Heart left ventricle (tissue), 16 donors: ENCODE results near the gene GJB2. TPM values are rescaled to one million over a fixed set of nuclear protein-coding genes. Genes with fewer than 3 reads are reported as not detected.

Experiments
- ATAC-seq, 4 donors: fragments of 200-7000 bp; cut with Tn5 transposase; one replicate each; pipeline ENCODE4 v1.9.1; 2020 to 2022; ENCODE audit warnings: moderate library complexity in 4 of 4, mild to moderate bottlenecking in 3 of 4, moderate number of reproducible peaks in 1 of 4
- DNase-seq, 5 donors: peaks; one replicate each; pipeline ENCODE4 v3.0.0-alpha.2; 2020
- H3K27ac ChIP-seq, 12 donors: fragments of 200-600 bp; sonication (generic) in 4 of 12; one replicate each; pipeline versions ENCODE4 v1.5.0 to v1.8.0; 2016 to 2022; ENCODE audit warnings: mild to moderate bottlenecking in 2 of 12
- H3K27me3 ChIP-seq, 9 donors: fragments of 200-600 bp; sonication (generic) in 2 of 9; one replicate each; pipeline versions ENCODE4 v1.5.1 to v1.8.0; 2016 to 2022; ENCODE audit warnings: mild to moderate bottlenecking in 3 of 9
- H3K36me3 ChIP-seq, 9 donors: fragments of 200-600 bp; sonication (generic) in 2 of 9; one replicate each; pipeline versions ENCODE4 v1.5.0 to v1.8.0; 2018 to 2022; ENCODE audit warnings: mild to moderate bottlenecking in 2 of 9
- H3K4me1 ChIP-seq, 12 donors: fragments of 200-600 bp; sonication (generic) in 4 of 12; one replicate each; pipeline versions ENCODE4 v1.5.0 to v1.8.0; 2016 to 2022; ENCODE audit warnings: mild to moderate bottlenecking in 3 of 12
- H3K4me3 ChIP-seq, 12 donors: fragments of 200-600 bp; sonication (generic) in 4 of 12; one replicate each; pipeline versions ENCODE4 v1.5.0 to v1.8.0; 2017 to 2022; ENCODE audit warnings: mild to moderate bottlenecking in 9 of 12, moderate library complexity in 4 of 12
- H3K9me3 ChIP-seq, 12 donors: fragments of 200-600 bp; sonication (generic) in 4 of 12; one replicate each; pipeline versions ENCODE4 v1.5.0 to v1.8.0; 2016 to 2022; ENCODE audit warnings: mild to moderate bottlenecking in 1 of 12
- CTCF ChIP-seq, 12 donors: fragments of 200-600 bp; sonication (generic) in 4 of 12; IDR thresholded peaks; one replicate each; pipeline versions ENCODE4 v1.5.0 to v1.8.0; 2018 to 2022; ENCODE audit warnings: antibody characterized with exemption in 12 of 12, mild to moderate bottlenecking in 5 of 12
- POLR2A ChIP-seq, 2 donors: fragments of 450-650 bp; IDR thresholded peaks; one replicate each; pipeline ENCODE4 v1.6.1; 2017; ENCODE audit warnings: antibody characterized with exemption in 2 of 2, mild to moderate bottlenecking in 2 of 2, moderate library complexity in 2 of 2
- WGBS, 4 donors: extraction: QIAGEN DNeasy Blood & Tissue Kit in 2 of 4; methylation state at CpG; one replicate each; pipeline versions ENCODE4 v1.1.5 to v1.1.7; 2013 to 2018; 5-methylcytosine and 5-hydroxymethylcytosine counted together
- intact Hi-C, 10 donors: fragments of 100-400 bp; cut with DNase I; formaldehyde crosslinking; loops; one replicate each; pipeline versions ENCODE4 v1.11.1 to v1.14.2; 2022
- polyA plus RNA-seq, 2 donors: library from polyadenylated mRNA; stranded (reverse); fragments of 200-250 nt; gene quantifications; one replicate each; pipeline ENCODE4 v1.2.3, GENCODE V29; 2013
- total RNA-seq, 9 donors: library from RNA; depleted of rRNA in 2 of 9; stranded (reverse); fragments of >200 nt in 2 of 9; fragmentation: NEBNext Ultra II Directional in 3 of 9; extraction: Animal tissue kit (Norgen Biotek cat#: 25700) in 3 of 9; gene quantifications; one replicate each; pipeline versions ENCODE4 v1.1.0 to v1.2.4, GENCODE V29; 2016 to 2023
- donor health status: ischemic (EF 13 %, LVEDD 7.1; RV severe dilation, severe dysfunction).
- donor health status: healthy with polysubstance abuse.
- donor health status: DM: no; HTN: yes; CAD: no.
- donor health status: DM: no; HTN: no; CAD: no.
- donor health status: ischemic (EF 25% LVEDD 6.9; RV normal size, moderate dysfunction).
- donor health status: ischemic (EF 25% LVEDD 5.7; RV mildly dilated, moderate dysfunction).
- donor health status: healthy.
- donor health status: DM: yes; HTN: yes; CAD: no.
- donor health status: ischemic (EF 35%, LVEDD 5.7; RV mildly dilated, moderate dysfunction).
- donor health status: nonischemic (EF 11% LVEDD 7.7; RV severe dilation, severe dysfunction).
- donor health status: DM: yes; HTN: yes; CAD: no.
- donor health status: PGD.
- donor health status: ischemic (EF 29% LVEDD 5.4; RV normal size, mild dysfunction).
- donor health status: nonischemic (EF 23%, LVEDD 6.1; RV moderate dilation, normal function).

GJB2 gene
- total and polyA plus RNA-seq, 11 donors, result 0.10 to 2.0 (median 0.26) TPM; not detected in 1

DNA sequence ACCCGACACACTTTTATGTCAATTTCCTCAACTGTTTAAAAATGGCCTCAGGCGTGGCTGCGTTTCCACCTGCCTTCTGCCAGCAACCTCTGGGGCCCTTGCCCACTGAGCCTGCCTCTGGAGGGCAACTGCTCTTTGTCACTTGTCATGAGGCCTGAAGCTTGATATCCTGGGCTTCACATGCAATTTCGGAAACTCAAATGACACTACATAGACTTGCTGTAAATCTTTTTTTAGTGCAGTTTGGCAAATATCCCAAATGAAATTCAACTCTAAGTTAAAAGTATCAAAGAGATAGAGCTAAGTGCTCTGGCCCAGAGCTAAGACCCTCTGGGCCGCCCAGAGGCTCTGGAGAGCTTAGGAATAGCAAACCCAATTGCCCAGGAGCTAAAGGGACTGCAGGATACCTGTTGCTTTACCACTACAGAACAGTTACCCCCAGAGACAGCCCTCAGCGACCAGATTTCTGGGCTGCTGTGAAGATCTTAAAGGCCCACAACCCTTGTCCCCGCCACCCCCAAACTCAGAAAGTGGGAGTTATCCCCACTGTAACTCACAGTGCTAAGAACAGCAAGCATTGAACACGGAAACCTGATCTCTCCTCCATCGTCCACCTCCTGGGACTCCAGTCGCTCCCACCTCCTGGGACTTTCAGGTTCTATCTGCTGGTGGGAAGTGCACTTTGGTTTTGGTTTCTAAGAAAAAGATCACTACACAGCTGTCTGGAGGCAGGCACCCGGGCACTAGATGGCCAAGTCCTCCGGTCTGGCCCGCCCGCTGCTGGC is 51.3 kb downstream of the GJB2 start:
- peak; percentile 92 to 95 (median 94) for ATAC-seq
- Histone ChIP-seq H3K36me3 (no peaks in the 10 kb centered on the region), H3K27me3 (peaks cover 0 to 61% (median 12%) of the 10 kb centered on the region in 9 donors), H3K4me3 (peak overlapping the region in 6 of 12 donors; percentile 2 to 23 (median 9)), H3K4me1 (peaks cover 5 to 51% (median 21%) of the 10 kb centered on the region in 12 donors), H3K9me3 (no peaks in the 10 kb centered on the region), H3K27ac (peak overlapping the region; percentile 34 to 89 (median 74))
- peak; percentile 70 to 84 (median 74) for DNase-seq
- WGBS, 4 donors, result 31 to 39% (median 35%) methylated on average over 14 of the region's 14 CpGs
- no peak for TF ChIP-seq POLR2A (IDR thresholded peaks at IDR 0.05)
- TF ChIP-seq CTCF (IDR thresholded peaks at IDR 0.05), result no peak
- intact Hi-C loops, result loop anchor here in 1 of 10 donors (2.0 kb wide), 1 partner anchor 19 kb away; the partner anchor contains the start of gene GJA3

DNA sequence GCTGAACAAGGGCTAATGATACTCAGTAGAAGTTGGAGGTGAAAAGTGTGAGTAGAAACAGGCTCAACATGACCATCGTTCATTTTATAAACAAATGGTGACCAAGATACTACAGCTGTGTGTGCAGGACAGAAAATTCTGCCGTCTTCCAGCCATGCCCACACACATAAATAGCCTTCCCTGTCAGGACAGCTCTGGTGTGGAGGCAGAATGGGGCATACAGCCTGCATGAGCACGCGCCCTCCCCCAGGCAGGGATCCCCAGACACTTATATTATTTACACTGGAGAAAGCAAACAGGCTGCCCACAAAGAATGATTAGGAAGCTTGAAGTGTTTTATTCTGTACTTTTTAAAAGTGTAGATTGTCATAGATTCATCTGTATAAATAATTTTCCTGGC is 52.3 kb downstream of the GJB2 start:
- peaks cover 0 to 71% (median 12%) of the 10 kb centered on the region in 9 donors for H3K27me3 ChIP-seq
- peaks cover 5 to 45% (median 21%) of the 10 kb centered on the region in 12 donors for H3K4me1 ChIP-seq
- H3K36me3 ChIP-seq, result no peaks in the 10 kb centered on the region
- DNase-seq (no peak), ATAC-seq (peak; percentile 52 to 75 (median 66))
- no peak for TF ChIP-seq CTCF (IDR thresholded peaks at IDR 0.05)
- no peak for TF ChIP-seq POLR2A (IDR thresholded peaks at IDR 0.05)
- H3K9me3 ChIP-seq, result no peaks in the 10 kb centered on the region
- peak overlapping the region; percentile 34 to 86 (median 69) for H3K27ac ChIP-seq
- intact Hi-C loops, result loop anchor here in 1 of 10 donors (2.0 kb wide), 1 partner anchor 20 kb away; the partner anchor contains the start of gene GJA3
- no peak overlapping the region for H3K4me3 ChIP-seq
- 39 to 51% (median 42%) methylated on average over 4 of the region's 4 CpGs for WGBS, 4 donors

GRCh38 chr13:20137875-20138274 is 54.9 kb downstream of the GJB2 start:
- WGBS, 4 donors, result 49 to 63% (median 55%) methylated on average over 2 of the region's 2 CpGs
- intact Hi-C loops, result no loop called here
- Histone ChIP-seq H3K9me3 (no peaks in the 10 kb centered on the region), H3K27ac (peak overlapping the region in 3 of 12 donors; percentile 0 to 46 (median 4)), H3K36me3 (no peaks in the 10 kb centered on the region), H3K4me1 (peaks cover 5 to 45% (median 21%) of the 10 kb centered on the region in 12 donors), H3K4me3 (no peak overlapping the region), H3K27me3 (peaks cover 0 to 66% (median 12%) of the 10 kb centered on the region in 9 donors)
- no peak for ATAC-seq
- TF ChIP-seq POLR2A (IDR thresholded peaks at IDR 0.05) (no peak), CTCF (IDR thresholded peaks at IDR 0.05) (no peak)
- no peak for DNase-seq

Other genes starting within 250 kb of the GJB2 start
- 10 to 100 TPM; 37.2 to 69.3 (median 53.0) TPM for gene ZMYM2, start 234.2 kb downstream of the GJB2 start, total RNA-seq
- gene ZMYM2, start 234.2 kb downstream of the GJB2 start, polyA plus RNA-seq, result 10 to 100 TPM; 11.2 to 16.1 TPM
- 10 to 100 TPM; 13.6 to 30.5 (median 17.9) TPM for gene GJA3, start 31.9 kb downstream of the GJB2 start, total RNA-seq
- 1 to 10 TPM; 5.4 to 9.3 TPM for gene GJA3, start 31.9 kb downstream of the GJB2 start, polyA plus RNA-seq
- gene GJB6, start 39.4 kb upstream of the GJB2 start, total RNA-seq, result not detected
- gene GJB6, start 39.4 kb upstream of the GJB2 start, polyA plus RNA-seq, result not detected